H1 (cell line): ENCODE data around the gene TCEA3.

ENCODE experiments used
- EP300 ChIP-seq, 2 experiments: IDR thresholded peaks; 1 replicate in 1 of 2; 2 replicates in 1 of 2; pipeline ENCODE4 v1.6.1; 2011 to 2012; ENCODE audit warnings: low read depth in 2 of 2, low read length in 2 of 2, mild to moderate bottlenecking in 2 of 2, borderline replicate concordance in 1 of 2, inconsistent platforms in 1 of 2, moderate library complexity in 1 of 2
- EZH2 ChIP-seq: fragments of 200-600 bp; sonication (generic); IDR thresholded peaks from 2 replicates; pipeline ENCODE4 v1.7.1; 2012; ENCODE audit warnings: low read depth, mild to moderate bottlenecking, moderate library complexity, low read length, inconsistent platforms; ENCODE audit not compliant: severe bottlenecking
- JUND ChIP-seq: IDR thresholded peaks from 2 replicates; pipeline ENCODE4 v1.6.1; 2011; ENCODE audit warnings: mild to moderate bottlenecking, improper control_type of control experiment, low read length
- KDM5A ChIP-seq: fragments of 200-600 bp; IDR thresholded peaks from 2 replicates; pipeline ENCODE4 v1.7.1; 2012; ENCODE audit warnings: mild to moderate bottlenecking, low read length, inconsistent platforms, mixed read lengths
- POLR2AphosphoS5 ChIP-seq: IDR thresholded peaks from 2 replicates; pipeline ENCODE4 v1.6.1; 2011; ENCODE audit warnings: low read depth, low read length
- RFX5 ChIP-seq: IDR thresholded peaks from 2 replicates; pipeline ENCODE4 v1.6.1; 2011; ENCODE audit warnings: low read depth, low read length, improper control_type of control experiment, borderline replicate concordance
- SP1 ChIP-seq: IDR thresholded peaks from 2 replicates; pipeline ENCODE4 v1.6.1; 2011; ENCODE audit warnings: low read depth, low read length
- TAF1 ChIP-seq: IDR thresholded peaks from 2 replicates; pipeline ENCODE4 v1.6.1; 2011; ENCODE audit warnings: mild to moderate bottlenecking, low read depth, low read length
- YY1 ChIP-seq: IDR thresholded peaks from 2 replicates; pipeline ENCODE4 v1.6.1; 2011; ENCODE audit warnings: low read depth, mild to moderate bottlenecking, low read length
- TF ChIP-seq, protein P1 (sequence below), 3 experiments: IDR thresholded peaks; 1 replicate in 2 of 3; 2 replicates in 1 of 3; pipeline versions ENCODE4 v1.5.1 to v1.6.1; 2011; ENCODE audit warnings: low read length in 3 of 3, mild to moderate bottlenecking in 3 of 3, inconsistent platforms in 2 of 3, low read depth in 1 of 3, moderate library complexity in 1 of 3; ENCODE audit not compliant: insufficient read depth in 1 of 3; ENCODE audit errors: control extremely low read depth in 1 of 3
- TF ChIP-seq, protein P2 (sequence below): IDR thresholded peaks from 2 replicates; pipeline ENCODE4 v1.6.1; 2011; ENCODE audit warnings: low read length, improper control_type of control experiment

DNA sequence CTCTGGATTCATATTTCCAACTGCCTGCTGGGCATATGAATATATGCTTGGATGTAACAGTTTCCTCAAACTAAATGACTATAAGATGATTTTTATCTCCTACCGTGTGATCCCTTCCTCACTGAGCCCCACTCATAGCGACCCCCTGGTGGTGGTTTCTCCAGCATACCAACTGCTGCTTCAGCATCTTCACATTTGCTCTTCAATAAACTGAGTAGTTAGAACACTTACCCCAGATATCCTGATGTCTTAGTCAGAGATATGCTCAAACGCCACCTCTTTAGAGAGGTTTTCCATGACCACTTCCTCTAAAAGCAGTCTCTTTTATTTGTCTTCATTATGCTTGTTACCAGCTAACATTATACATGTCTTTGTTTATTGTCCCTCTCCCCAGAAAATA lies 70.3 kb downstream of the TCEA3 start:
- TF ChIP-seq SP1 (no peak), YY1 (no peak), EZH2 (no peak), KDM5A (no peak), TAF1 (no peak), RFX5 (no peak), POLR2AphosphoS5 (no peak), EP300 (IDR thresholded peaks at IDR 0.05; ENCODE audit: borderline replicate concordance in 1 of 2, low read depth in 2 of 2, low read length in 2 of 2) (no peak), JUND (no peak)
- TF ChIP-seq, protein P1, sequence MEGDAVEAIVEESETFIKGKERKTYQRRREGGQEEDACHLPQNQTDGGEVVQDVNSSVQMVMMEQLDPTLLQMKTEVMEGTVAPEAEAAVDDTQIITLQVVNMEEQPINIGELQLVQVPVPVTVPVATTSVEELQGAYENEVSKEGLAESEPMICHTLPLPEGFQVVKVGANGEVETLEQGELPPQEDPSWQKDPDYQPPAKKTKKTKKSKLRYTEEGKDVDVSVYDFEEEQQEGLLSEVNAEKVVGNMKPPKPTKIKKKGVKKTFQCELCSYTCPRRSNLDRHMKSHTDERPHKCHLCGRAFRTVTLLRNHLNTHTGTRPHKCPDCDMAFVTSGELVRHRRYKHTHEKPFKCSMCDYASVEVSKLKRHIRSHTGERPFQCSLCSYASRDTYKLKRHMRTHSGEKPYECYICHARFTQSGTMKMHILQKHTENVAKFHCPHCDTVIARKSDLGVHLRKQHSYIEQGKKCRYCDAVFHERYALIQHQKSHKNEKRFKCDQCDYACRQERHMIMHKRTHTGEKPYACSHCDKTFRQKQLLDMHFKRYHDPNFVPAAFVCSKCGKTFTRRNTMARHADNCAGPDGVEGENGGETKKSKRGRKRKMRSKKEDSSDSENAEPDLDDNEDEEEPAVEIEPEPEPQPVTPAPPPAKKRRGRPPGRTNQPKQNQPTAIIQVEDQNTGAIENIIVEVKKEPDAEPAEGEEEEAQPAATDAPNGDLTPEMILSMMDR (IDR thresholded peaks at IDR 0.05; ENCODE audit: control extremely low read depth in 1 of 3, insufficient read depth in 1 of 3, low read depth in 1 of 3, low read length in 3 of 3): no peak
- TF ChIP-seq, protein P2, sequence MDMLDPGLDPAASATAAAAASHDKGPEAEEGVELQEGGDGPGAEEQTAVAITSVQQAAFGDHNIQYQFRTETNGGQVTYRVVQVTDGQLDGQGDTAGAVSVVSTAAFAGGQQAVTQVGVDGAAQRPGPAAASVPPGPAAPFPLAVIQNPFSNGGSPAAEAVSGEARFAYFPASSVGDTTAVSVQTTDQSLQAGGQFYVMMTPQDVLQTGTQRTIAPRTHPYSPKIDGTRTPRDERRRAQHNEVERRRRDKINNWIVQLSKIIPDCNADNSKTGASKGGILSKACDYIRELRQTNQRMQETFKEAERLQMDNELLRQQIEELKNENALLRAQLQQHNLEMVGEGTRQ: no peak
